ENCODE data around the gene ZNF785.
A peak's percentile ranks its signal among the peaks of the same experiment; 100 is the strongest.
"Not testable (repeated sequence)": the region's sequence is repeated elsewhere in the genome, so short reads cannot be mapped to it uniquely, and the experiment has no call there.

Gene ZNF785

DNA sequence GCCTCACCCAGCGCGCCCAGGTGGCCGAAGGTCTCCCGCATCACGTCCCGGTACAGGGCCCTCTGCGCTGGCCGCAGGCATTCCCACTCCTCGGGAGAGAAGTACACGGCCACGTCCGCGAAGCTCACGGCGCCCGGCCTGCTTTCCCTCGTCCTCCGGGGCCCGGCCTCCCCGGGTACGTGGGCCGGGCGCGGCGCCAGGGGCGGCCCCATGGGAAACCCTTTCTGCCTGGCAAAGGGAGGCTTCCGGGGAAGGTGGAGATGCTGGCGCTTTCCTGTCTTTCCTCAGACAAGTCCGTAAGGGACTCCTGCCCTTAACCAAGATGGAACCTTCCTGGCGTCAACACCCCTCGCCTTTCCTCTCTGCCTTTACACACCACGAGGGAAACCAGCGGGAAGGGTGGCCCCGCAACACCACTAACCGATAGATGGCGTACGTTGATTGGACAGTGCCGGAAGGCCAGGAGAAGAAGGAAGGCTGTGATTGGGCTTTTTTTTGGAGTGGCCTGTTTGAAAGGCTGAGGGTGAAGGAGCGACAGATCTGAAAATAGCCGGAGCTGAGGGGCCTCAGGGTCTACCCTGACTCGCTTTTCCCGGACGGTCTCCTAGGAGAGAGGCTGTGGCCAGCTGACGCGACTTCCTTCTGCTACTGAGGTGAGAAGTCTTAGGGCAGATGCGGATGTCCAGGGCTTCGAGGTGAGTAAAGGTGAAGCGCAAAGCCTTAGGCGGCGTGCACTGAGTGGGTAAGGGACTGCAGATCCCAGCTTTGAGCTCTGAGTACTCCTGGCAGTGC, at the start of gene ZNF785:
Gene ZNF785 (minus strand): TSS at position 298 of the 792 bp plus-strand sequence. CDS start 86 bp downstream, at position 212.
- DNase-seq = peak; percentile 96

DNA sequence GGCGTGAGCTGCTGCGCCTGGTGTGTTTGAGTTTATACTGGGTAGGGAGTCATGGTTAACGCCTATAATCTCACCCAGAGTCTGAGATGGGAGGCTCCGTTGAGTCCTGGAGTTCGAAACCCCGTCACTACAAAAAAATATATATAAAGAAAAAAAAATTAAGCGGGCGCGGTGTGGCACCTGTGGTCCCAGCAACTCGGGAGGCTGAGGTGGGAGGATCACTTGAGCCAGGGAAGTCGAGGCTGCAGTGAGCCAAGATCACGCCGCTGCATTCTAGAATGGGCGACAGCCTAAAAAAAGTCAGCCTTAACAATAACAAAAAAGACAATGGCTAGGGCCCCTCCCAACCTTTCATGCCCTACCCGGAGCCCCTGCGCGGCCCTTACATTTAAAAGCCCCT, 48.0 kb upstream of the ZNF785 start:
- DNase-seq = no peak

DNA sequence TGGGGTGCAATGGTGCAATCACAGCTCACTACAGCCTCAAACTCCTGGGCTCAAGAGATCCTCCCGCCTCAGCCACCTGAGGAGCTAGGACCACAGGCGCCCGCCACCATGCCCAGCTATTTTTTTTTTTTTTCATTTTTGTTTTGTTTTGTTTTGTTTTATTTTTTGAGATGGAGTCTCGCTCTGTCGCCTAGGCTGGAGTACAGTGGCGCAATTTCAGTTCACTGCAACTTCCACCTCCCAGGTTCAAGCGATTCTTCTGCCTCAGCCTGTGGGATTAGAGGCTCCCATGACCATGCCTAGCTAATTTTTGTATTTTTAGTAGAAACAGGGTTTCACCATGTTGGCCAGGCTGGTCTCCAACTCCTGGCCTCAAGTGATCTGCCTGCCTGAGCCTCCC, 47.0 kb upstream of the ZNF785 start:
- not testable (repeated sequence) for DNase-seq

DNA sequence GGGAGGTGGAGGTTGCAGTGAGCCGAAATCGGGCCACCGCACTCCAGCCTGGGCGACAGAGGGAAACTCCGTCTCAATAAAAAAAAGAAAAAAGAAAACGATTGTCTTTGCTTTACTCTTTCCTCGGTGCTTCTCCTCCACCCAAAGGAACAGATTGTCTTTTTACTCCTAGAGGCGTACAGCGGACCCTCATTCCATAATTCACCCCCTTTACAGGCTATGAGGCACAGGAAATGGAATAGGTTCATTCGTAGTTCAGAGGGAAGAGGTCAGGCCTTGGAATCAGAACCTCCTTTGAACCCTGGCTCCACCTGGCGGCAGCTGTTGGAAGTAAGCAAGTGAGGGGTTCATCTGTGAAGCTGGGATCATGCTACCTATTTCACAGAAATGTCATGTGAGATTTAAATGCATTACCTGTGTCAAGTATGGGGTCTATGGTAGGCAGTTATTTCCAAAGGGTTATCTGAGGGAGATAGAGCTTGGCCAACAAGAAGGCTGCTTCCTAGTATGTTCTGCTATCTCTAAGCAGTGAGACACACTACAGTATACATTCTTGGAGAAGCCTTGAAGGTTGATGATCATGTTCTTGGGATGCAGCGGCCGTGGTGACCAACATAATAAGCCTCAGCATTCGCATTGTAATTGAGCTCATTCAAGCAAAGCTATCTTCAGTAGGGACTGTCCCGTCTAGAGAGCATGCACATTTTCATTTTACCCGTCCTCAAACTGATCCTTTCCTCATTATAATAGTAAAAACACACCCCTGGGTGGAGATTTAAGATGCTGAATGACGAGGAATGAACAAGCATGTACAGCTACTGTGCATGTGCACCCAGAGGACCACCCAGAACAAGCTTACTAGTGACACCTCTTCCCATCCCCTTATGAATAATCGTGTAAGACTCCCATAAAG, 43.4 kb upstream of the ZNF785 start:
- peak; percentile 96 for DNase-seq

DNA sequence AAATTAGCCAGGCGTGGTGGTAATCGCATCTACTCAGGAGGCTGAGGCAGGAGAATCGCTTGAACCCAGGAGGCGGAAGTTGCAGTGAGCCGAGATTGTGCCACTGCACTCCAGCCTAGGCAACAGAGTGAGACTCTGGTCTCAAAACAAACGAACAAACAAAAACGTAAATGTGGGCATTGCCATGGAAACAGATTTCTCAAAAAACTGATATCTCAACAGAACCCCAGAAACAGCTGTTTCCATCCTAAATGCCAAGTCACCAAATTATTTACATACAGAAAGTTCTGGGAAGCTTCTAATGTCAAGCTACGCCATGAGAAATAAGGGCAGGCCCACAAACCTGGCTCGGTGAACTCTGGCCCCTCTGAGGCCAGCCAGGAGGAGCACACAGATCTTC, 40.7 kb upstream of the ZNF785 start:
- DNase-seq = no peak

DNA sequence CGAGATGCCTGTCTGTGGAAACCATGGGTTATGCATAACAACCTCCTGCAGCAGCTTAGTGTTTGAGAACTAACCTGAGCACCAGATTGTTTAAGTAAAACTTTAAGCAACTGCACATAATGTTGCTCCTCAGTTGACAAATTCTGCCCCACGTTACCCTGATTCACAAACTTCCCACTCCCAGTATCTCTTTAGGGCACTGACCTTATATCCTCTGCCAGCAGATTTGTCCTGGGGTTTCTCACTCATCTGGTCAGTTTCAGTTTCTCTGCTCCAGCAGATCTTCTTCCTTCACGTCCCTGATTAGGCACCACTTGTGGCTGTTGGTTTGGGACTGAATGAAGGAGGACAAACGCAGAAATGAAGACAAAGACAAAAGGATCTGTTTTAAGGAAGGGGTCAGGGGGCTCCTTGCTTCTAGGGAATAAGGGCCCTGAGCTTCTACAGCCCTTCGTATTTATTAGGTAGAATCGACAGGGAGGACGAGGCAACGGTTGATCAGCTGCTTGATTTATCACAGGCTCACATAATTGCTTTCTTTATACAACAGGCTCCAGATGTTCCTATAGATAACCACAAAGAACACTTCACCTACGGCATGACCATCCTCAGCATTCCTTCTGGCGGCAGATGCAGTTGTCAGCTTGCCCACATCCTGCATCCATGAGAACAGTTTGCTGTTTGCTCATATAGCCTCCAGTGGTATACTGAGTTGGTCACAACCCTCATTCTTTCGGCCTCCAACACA, 38.2 kb upstream of the ZNF785 start:
- DNase-seq = no peak

DNA sequence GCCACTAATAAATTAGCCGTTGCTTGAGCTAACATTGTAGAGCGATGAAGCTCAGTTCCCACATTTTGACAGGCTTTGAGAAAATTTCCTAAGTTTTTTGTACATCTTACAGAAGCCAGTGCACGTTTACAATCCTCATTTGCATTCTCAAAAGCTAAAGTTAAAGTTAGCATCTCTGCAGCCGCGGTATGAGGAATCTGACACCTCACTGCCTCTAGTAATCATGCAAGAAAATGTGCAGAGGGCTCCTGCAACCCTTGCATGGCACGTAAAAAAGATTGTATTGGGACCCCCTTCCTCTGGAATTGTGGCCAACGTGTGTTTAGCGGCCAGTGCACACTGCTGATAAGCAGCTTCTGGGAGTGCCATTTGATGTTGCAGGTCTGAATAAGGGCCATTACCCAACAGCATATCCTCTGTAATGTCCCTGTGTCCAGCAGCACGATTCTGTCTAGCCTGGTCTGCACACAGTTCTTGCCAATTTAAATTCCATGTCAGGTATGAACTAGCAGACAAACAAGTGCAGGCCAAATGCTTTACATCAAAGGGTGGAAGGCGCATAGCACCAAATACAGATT, 37.0 kb upstream of the ZNF785 start:
- DNase-seq = no peak

DNA sequence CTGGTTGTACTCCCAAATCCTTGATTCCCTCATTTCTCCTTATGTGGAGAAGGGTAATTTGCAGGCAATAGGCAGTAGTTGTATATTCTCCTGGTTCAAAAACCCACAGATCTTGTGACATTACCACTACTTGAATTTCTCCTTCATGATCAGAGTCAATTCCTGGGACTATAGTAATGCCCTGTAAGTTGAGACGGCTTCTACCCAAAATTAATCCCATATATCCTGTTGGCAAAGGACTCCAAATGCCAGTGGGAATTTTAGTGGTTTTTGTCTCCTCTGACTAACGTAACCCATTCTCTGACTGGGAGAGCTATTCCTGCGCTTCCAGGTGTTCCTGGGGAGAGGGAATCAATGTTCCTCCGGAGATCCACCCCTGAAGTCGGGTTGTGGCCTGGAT, 36.3 kb upstream of the ZNF785 start:
- DNase-seq = no peak

DNA sequence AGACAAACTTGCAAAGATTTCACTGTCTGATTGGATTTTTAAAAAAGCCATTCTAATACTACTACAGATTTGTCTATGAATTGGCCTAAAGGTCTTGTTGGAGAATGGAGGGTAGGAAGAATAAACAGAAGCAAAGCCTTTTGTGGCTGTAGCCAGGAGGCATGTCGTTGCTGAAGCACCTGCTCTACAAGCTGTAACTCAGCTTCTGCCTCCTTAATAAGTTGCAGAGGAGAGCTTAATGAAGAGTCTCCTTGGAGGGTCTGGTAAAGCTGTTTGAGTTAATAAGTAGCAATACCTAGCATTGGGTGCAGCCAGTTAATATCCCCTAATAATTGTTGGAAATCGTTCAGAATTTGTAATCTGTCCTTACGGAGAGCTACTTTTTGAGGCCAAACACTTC, 34.7 kb upstream of the ZNF785 start:
- DNase-seq = no peak

DNA sequence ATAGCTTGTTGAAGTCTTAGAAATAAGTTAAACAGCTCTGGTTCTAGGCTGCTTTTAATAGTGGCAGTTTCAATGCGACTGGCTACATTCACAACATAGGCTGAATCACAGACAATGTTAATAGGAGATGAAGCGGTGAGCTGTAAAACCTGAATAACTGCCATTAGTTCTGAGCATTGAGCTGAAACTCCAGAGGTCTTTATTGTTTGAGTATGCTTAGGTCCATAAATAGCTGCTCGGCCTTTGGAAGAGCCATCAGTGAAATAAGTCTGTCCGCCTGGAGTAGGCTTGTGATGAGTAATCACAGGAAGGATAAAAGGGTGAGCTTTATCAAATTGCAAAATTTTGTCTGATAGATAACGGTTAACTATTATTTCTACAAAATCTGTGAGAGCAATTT, 34.1 kb upstream of the ZNF785 start:
- no peak for DNase-seq

DNA sequence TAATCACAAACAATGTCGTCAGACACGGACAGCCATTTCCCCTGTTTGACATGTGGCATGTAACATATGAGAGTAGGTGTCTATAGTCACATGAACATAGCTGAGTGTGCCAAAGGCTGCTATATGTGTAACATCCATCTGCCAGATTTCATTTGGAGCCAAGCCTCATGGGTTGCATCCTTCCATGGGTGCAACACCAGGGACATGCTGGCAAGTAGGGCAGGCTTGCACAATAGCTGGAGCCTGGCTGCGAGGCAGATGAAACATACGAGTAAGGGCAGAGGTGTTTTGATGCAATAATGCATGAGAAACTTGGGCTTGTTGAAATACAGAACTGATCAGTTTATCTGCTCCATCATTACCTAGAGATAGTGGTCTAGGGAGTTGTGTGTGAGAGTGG, 33.7 kb upstream of the ZNF785 start:
- DNase-seq = no peak

DNA sequence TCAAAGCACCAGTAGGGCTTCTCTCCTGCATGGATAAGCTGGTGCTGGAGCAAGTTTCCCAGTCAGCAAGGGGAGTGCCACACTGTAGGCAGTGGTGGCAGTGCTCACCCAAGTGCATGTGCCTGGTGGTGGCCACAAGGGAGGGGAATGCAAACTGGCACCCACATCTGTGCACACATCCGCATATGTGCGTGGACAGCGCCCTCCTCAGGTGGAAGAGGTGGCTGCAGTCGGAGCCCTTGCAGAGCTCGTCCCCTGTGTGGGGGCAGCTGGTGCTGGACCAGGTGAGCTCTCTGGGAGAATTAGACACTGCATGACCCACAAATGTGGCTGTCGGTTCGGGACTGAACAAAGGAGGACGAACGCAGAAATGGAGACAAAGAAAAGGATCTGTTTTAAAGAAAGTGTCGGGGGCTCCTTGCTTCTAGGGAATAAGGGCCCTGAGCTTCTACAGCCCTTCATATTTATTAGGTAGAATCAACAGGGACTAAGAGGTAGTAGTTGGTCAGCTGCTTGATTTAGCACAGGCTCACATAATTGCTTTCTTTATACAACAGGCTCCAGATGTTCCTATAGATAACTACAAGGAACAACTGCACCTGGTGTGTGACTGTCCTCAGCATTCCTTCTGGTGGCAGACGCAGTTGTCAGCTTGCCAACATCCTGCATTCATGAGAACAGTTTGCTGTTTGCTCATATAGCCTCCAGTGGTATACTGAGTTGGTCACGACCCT, 30.0 kb upstream of the ZNF785 start:
- DNase-seq = peak; percentile 89

DNA sequence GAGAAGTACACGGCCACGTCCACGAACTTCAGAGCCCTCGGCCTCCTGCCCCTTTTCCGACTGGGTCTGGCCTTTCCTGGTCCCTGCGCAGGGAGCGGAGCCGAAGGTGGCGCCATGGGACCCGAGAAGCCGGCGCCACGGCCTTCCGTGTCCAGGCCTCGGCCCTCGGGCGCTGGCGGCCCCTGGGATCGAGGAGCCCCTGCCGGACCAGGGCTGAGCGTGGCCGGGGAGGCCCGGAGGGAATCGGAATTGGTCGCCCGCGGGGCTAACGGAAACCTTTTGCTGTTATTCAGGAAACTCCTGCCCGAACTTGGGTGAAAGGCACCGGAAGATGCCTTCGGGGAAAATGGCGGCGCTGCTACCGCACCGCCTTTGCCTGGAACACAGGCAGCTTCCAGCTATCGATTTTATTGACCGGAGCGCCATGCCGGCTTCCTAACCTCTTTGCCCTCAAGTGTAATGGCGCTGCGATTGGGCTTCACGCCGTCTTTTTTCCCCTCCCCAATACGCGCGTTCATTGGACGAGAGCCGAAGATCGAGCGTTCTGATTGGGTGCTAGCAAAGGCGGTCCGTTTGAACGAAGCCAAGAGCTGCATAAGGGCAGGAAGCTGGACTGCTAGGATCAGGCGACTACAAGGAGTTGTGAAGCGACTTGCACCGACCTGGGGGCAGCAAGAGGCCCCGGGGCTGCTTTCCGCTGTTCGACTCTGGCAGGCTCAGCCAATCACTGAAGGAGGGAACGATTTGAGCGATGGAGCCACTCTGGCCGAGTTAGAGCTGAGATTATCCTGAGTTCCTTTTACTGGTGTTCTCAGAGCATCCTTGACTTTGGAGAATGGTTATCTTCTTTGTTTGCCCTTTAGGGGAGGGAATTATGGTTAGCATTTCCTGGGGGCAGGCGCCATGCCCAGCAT, 24.7 kb upstream of the ZNF785 start, which contains the start of gene ZNF689:
Gene ZNF689 (minus strand): TSS at position 464 of the 914 bp plus-strand sequence. CDS start 348 bp downstream, at position 116.
- peak; percentile 98 for DNase-seq

DNA sequence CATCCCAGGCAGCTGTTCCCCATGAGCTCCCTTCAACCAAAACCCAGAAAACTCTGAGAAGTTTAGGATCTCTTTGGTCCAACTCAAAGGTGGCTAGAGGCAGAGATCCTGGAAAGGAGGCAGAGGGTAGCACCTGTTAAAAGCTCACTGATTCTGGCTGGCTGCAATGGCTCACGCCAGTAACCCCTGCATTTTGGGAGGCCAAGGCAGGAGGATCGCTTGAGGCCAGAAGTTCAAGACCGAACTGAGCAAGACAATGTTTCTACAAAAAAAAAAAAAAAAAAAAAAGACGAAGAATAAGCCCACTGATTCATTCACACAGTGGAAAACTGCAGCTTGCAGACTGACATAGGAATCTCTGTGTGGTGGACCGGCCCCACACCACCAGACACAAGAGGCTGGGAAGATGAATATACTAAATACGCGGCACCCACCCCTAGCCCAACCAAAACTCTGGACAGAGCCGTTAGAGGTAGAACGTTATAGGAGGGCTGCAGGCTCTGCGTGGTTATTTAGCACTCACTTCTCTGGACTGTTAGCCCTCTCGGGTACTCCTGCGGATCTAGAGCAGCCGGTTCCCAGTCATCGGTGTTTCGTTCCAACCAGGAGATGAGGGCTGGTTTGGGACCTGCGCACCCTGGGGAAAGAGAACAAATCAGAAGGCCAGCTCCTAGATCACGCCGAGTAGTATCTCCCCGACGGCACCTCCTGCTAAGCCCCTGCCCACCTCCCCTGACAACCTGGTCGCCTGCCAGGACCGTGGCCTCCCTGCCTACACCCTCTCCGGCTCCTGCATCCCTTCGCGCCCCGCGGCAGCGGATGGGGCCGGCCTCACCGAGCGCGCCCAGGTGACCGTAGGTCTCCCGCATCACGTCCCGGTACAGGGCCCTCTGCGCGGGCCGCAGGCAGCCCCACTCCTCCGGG, 23.8 kb upstream of the ZNF785 start:
- peak; percentile 81 for DNase-seq

DNA sequence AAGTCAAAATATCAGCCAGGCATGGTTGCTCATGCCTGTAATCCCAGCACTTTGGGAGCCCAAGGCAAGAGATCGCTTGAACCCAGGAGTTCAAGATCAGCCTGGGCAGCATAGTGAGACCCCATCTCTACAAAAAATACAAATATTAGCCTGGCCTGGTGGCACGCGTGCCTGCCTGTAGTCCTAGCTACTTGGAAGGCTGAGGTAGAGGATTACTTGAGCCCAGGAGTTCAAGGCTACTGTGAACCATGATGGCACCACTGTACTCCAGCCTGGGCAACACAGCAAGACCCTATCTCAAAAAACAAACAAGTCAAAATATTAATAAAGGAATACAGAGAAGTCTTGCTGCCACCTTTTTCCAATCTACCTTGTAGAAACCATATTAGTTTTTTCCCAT, 20.5 kb upstream of the ZNF785 start:
- DNase-seq = no peak

DNA sequence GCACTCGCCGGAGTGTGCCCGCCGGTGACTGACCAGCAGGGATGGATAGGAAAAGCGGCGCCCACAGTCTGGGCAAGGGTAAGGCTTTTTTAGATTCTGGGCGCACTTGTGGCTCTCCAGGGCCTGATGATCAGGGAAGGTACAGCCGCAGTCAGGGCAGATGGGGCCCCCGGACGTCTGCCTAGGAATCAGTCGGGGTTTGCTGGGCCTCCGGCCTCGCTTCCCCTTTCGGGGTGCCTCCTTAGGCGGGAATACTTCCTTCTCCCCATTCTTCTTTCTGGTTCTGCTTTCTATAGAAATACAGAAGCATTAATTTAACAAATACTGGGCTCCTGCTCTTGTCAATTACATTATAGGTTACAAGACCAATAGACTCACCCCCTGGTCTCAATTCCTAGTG, 19.7 kb upstream of the ZNF785 start:
- DNase-seq = no peak

DNA sequence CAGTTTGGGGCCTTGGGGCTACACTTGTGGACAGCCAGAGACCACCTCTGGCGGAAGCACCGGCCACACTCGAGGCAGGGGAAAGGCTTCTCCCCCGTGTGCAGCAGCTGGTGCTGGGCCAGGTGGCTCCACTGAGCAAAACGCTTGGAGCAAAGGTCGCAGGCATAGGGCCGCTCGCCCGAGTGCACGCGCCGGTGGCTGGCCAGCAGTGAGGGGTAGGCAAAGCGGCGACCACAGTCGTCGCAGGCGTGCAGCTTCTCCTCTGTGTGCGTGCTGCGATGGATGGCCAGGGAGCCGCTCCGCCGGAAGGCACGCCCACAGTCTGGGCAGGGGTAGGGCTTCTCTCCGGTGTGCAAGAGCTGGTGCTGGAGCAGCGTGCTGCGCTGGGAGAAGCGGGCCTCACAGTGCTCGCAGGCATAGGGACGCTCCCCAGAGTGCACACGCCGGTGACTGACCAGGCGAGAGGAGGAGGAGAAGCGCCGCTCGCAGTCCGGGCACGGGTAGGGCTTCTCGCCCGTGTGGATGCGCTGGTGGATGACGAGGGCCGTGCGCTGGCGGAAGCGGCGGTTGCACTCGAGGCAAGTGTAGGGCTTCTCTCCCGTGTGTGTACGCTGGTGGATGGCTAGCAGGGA, 18.9 kb upstream of the ZNF785 start:
- no peak for DNase-seq

DNA sequence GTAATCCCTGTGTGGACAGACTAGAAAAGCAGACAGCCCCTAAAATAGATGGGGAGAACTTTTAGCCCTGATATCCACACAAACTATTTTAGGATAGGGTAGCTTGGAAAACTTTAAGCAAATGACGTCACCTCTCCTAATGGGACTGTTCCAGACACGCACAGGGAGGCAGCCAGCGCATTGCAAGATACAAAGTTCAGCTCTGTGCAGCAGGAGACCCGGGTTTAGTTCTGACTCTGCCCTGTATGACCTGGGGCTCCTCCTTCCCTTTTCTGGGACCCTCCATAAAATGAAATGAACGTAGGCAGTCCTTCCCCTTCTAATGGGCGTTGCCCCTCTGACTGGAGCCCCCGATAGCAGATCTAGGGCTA, 18.4 kb upstream of the ZNF785 start:
- DNase-seq = no peak

DNA sequence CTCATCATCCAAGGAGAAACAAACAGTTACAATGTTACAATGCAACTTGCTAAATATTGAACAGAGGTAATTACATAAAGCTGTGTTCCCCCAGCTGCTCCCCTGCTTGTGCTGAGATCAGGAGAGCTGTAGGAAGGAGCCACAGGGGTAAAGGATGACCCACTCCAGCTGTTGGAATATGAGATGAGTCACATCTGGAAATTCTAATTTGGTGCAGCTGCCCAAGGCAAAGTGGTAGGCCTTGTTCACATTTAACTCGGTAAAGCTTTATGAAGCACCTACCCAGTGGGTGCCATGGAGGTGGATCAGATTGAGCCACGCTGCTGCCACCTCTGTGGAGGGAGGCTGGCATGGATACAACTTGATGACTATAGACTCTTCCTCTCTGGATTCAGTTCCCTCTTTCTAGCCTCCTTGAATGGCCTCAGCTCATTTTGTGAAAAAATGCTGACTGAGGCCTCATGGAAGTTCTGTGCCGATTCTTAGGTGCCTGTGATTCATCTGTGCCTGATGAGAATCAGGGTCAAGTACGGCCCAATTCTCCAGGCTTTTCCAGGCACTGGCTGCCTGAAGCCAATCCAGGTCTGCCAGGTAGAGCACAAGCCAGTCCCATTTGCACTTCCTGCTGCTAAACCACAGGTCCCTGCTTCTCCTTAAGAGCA, 17.2 kb upstream of the ZNF785 start:
- DNase-seq = no peak

Data from activated effector memory CD4-positive, alpha-beta T cell treated with anti-CD3 and anti-CD28 coated beads, Interleukin-2, amount 50 U/mL, for 16 hours (primary cell).